ENCODE measurements around the gene RARA. TPM values are rescaled to one million over a fixed set of nuclear protein-coding genes. Genes with fewer than 3 reads are reported as not detected.

RARA gene
- total RNA-seq, 2 donors from 2014 or later, result 28.5 to 51.7 TPM

GRCh38 chr17:40340327-40340726, 31.3 kb downstream of the RARA start:
- H3K4me3 ChIP-seq, result no peak overlapping the region
- H3K9me3 ChIP-seq, result no peaks in the 10 kb centered on the region
- no peaks in the 10 kb centered on the region for H3K36me3 ChIP-seq
- peak overlapping the region; percentile 95 to 98 for H3K27ac ChIP-seq
- TF ChIP-seq CTCF (IDR thresholded peaks at IDR 0.05), result no peak
- DNase-seq (ENCODE audit: low spot score), result no peak
- H3K27me3 ChIP-seq, result no peaks in the 10 kb centered on the region
- H3K4me1 ChIP-seq, result peaks cover 0 to 86% of the 10 kb centered on the region in 2 donors

DNA sequence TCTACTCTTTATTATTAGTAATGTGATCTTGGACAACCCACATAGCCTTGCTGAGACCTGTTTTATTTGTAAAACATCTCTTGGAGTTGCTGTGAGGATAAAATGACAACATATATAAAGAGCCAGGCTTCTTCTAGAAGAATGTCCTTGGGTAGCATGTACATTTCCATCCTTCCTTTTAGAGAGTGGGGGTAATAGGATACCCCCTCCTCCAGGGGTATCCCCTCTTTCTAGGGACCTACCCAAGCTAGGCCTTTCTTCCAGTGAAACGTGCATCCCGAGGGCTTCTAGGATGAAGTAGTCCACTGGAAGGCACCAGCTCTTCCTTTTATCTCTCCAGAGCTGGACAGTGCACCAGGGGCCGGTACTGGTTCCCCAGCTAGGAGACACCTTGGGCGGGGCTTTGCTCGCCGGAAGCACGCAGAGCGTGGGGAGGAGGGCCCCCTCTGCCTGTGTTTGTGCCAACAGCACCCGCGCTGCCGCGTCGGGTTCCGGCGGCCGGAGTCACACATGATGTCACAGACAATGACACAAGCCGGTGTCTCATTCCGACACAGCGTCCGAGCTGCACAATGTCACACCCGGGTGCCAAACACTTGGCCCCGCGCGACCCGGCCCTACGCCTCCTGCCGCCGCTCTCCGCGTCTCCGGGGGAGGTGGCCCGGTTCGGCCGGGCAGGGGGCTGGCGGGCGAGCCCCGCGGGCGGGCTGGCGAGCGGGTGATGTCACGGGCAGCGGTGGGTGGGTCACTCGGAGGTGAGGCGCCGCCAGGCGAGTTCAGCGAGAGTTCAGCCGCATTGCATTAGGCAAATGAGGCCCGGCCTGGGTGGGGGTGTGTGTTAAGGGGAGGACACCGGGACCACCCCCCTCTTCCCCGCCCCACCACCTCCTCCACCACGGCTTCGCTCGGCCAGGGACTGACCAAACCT, 32.2 kb downstream of the RARA start:
- H3K36me3 ChIP-seq, result no peaks in the 10 kb centered on the region
- H3K9me3 ChIP-seq, result no peaks in the 10 kb centered on the region
- peak; percentile 99 for DNase-seq (ENCODE audit: low spot score)
- peak overlapping the region; percentile 95 to 98 for H3K27ac ChIP-seq
- H3K27me3 ChIP-seq, result no peaks in the 10 kb centered on the region
- peaks cover 0 to 86% of the 10 kb centered on the region in 2 donors for H3K4me1 ChIP-seq
- H3K4me3 ChIP-seq, result peak overlapping the region; percentile 83 to 85
- peak in 1 of 2 donors; percentile 20 for TF ChIP-seq CTCF (IDR thresholded peaks at IDR 0.05)

- Histone ChIP-seq H3K27ac (peak overlapping the region; percentile 95 to 98), H3K36me3 (no peaks in the 10 kb centered on the region), H3K9me3 (no peaks in the 10 kb centered on the region), H3K27me3 (no peaks in the 10 kb centered on the region), H3K4me3 (peak overlapping the region; percentile 83 to 85), H3K4me1 (peaks cover 0 to 87% of the 10 kb centered on the region in 2 donors)
- peak; percentile 88 for DNase-seq (ENCODE audit: low spot score)
- TF ChIP-seq CTCF (IDR thresholded peaks at IDR 0.05), result no peak
Measured at GRCh38 chr17:40341808-40342503, 33.0 kb downstream of the RARA start.

DNA sequence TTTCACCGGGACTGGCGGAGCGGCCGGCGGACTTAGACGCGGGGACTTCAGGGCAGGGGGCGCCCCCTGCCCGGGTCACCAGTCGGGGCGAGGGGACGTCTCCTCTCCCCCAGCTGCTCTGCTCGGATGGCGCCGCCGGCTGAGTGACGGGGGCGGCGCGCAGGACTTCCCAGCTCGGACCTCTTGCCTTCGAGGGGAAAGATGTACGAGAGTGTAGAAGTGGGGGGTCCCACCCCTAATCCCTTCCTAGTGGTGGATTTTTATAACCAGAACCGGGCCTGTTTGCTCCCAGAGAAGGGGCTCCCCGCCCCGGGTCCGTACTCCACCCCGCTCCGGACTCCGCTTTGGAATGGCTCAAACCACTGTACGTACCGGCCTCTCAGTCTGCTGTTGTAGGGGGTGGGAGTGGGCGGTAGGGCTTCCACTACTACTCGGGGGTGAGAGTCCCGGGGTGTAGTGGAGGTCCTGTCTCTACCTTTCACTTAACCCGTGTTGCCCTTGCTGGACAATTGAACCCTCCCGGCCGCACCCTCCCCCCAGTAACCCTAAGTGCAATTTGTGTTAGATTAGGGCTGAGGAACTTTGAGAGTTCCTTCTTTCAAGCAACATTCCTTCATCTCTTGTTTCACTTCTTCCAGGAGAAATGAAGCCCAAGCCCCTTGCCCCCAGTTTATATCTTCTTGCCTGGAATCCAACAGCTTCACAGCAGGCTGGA, 33.7 kb downstream of the RARA start:
- Histone ChIP-seq H3K27me3 (no peaks in the 10 kb centered on the region), H3K4me3 (peak overlapping the region; percentile 83 to 85), H3K9me3 (no peaks in the 10 kb centered on the region), H3K27ac (peak overlapping the region; percentile 95 to 98), H3K4me1 (peaks cover 0 to 87% of the 10 kb centered on the region in 2 donors), H3K36me3 (no peaks in the 10 kb centered on the region)
- no peak for DNase-seq (ENCODE audit: low spot score)
- no peak for TF ChIP-seq CTCF (IDR thresholded peaks at IDR 0.05)

DNA sequence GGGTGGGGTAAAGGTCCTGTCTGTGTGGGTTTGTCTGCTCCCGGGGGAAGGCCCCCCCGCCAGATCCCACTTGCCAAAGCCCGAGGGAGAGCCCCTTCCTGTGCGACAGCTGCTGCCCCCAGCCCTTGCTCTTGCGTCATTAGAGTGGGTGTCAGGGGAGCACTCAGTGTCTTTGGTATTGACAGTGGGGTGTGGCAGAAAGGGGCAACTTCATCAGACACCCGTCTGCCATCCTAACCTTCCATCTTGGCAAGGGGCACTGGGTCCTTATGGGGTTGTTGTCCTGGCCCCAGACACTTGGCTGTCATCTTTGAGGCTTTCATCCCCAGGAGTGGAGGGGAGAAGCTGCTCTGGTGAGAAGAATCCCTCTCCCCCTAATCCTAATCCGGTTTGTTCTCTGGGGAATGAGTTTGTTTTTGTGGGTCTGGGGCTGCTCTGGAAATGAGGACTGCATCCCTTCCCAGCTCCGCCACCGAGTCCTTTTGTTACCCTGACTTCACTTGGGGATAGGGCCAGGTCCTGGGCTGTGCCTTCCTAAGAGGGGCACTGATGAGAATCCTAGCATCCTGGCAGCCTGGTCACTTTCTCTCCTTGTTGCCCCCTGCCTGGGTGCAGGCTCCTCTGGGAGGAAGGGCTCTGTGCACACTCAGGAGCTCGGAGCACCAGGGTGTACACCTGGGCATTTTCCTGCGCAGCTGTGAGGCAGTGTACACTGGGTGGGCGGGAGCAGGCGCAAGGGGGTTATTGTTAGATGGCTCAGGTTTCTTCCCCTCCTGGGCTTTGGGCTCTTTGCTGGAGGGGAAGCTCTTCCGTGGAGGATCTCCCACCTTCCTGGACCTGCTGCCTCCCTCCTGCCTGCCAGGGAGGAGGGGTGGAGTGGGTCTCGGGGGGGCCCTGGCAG, 34.5 kb downstream of the RARA start:
- Histone ChIP-seq H3K9me3 (no peaks in the 10 kb centered on the region), H3K27me3 (no peaks in the 10 kb centered on the region), H3K27ac (peak overlapping the region; percentile 95 to 98), H3K36me3 (no peaks in the 10 kb centered on the region), H3K4me1 (peaks cover 0 to 87% of the 10 kb centered on the region in 2 donors), H3K4me3 (peak overlapping the region; percentile 83 to 85)
- TF ChIP-seq CTCF (IDR thresholded peaks at IDR 0.05), result no peak
- DNase-seq (ENCODE audit: low spot score), result no peak
